Measurements from ENCODE around the gene RNF157. TPM values are rescaled to one million over a fixed set of nuclear protein-coding genes. Genes with fewer than 3 reads are reported as not detected.

The RNF157 gene
- polyA plus RNA-seq, 2 of the 4 experiments (the other 2 are of a cell fraction): 7.2 to 8.5 TPM

- Histone ChIP-seq H3K4me1 (peaks cover 38% of the 10 kb centered on the region), H3K27ac (peak overlapping the region in 1 of 2 experiments; percentile 73; a peak in 1 of 6 replicates), H3K4me2 (peak overlapping the region; percentile 98), H3K4me3 (peak overlapping the region; percentile 47), H3K9me3 (no peaks in the 10 kb centered on the region)
- DNase-seq (ENCODE audit: low read depth in 1 of 2, low spot score in 1 of 2) (no peak), ATAC-seq (peak; percentile 10 to 37; a peak in 5 of 6 replicates), FAIRE-seq (no peak)
- TF ChIP-seq, protein P1, sequence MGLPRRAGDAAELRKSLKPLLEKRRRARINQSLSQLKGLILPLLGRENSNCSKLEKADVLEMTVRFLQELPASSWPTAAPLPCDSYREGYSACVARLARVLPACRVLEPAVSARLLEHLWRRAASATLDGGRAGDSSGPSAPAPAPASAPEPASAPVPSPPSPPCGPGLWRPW (IDR thresholded peaks at IDR 0.05): no peak
- TF ChIP-seq ESRRA (IDR thresholded peaks at IDR 0.05; ENCODE audit: borderline replicate concordance, low read length): no peak
- TF ChIP-seq RCOR1 (IDR thresholded peaks at IDR 0.05; ENCODE audit: low read depth, low read length): no peak
- 40% methylated on average over 24 of the region's 24 CpGs for WGBS (ENCODE audit: missing lambda C conversion rate)
- ChIA-PET POLR2A (interaction anchor here (0.7 kb wide), 1 partner anchor 236 kb away, joined by 3 read pairs; the partner anchor contains the start of gene MRPL38), CTCF (interaction anchor here (0.7 to 21.1 kb wide), 6 partner anchors 12 to 148 kb away, joined by 3 to 206 read pairs (median 6); no protein-coding TSS in a partner anchor)
Observed at GRCh38 chr17:76140661-76141211, 99.6 kb downstream of the RNF157 start.

GRCh38 chr17:76139801-76140660 lies 100.3 kb downstream of the RNF157 start:
- Histone ChIP-seq H3K27ac (peak overlapping the region in 1 of 2 experiments; percentile 84; a peak in 1 of 6 replicates), H3K4me3 (no peak overlapping the region), H3K4me1 (peaks cover 38% of the 10 kb centered on the region), H3K4me2 (no peak overlapping the region), H3K9me3 (no peaks in the 10 kb centered on the region)
- 86% methylated on average over 58 of the region's 78 CpGs for WGBS (ENCODE audit: missing lambda C conversion rate)
- TF ChIP-seq MAFK (IDR thresholded peaks at IDR 0.05; ENCODE audit: partially characterized antibody) (no peak), REST (IDR thresholded peaks at IDR 0.05) (no peak), NR3C1 (IDR thresholded peaks at IDR 0.05) (no peak), ZNF302 (CRISPR knock-in tag; IDR thresholded peaks at IDR 0.05) (no peak), HOXA7 (CRISPR knock-in tag; IDR thresholded peaks at IDR 0.05) (no peak), KDM1A (IDR thresholded peaks at IDR 0.05; ENCODE audit: low read depth) (no peak), FOSB (CRISPR knock-in tag; IDR thresholded peaks at IDR 0.05) (no peak), JUNB (IDR thresholded peaks at IDR 0.05) (no peak), ZSCAN20 (CRISPR knock-in tag; IDR thresholded peaks at IDR 0.05) (no peak), ESRRA (IDR thresholded peaks at IDR 0.05; ENCODE audit: borderline replicate concordance, low read length) (no peak), GATA3 (IDR thresholded peaks at IDR 0.05; ENCODE audit: borderline replicate concordance) (no peak), POLR2AphosphoS2 (conservative IDR thresholded peaks at IDR 0.05; ENCODE audit: low read length) (no peak), ZFP36 (IDR thresholded peaks at IDR 0.05; ENCODE audit: borderline replicate concordance, partially characterized antibody) (no peak), HEYL (CRISPR knock-in tag; IDR thresholded peaks at IDR 0.05) (no peak), CHD2 (IDR thresholded peaks at IDR 0.05; ENCODE audit: low read length, partially characterized antibody) (no peak), PHF8 (IDR thresholded peaks at IDR 0.05; ENCODE audit: borderline replicate concordance, low read depth) (no peak), CHD4 (IDR thresholded peaks at IDR 0.05; ENCODE audit: borderline replicate concordance) (no peak)
- TF ChIP-seq, protein P2, sequence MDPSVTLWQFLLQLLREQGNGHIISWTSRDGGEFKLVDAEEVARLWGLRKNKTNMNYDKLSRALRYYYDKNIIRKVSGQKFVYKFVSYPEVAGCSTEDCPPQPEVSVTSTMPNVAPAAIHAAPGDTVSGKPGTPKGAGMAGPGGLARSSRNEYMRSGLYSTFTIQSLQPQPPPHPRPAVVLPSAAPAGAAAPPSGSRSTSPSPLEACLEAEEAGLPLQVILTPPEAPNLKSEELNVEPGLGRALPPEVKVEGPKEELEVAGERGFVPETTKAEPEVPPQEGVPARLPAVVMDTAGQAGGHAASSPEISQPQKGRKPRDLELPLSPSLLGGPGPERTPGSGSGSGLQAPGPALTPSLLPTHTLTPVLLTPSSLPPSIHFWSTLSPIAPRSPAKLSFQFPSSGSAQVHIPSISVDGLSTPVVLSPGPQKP (IDR thresholded peaks at IDR 0.05; ENCODE audit: low read depth, low read length): no peak
- TF ChIP-seq, protein P3, sequence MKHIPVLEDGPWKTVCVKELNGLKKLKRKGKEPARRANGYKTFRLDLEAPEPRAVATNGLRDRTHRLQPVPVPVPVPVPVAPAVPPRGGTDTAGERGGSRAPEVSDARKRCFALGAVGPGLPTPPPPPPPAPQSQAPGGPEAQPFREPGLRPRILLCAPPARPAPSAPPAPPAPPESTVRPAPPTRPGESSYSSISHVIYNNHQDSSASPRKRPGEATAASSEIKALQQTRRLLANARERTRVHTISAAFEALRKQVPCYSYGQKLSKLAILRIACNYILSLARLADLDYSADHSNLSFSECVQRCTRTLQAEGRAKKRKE (CRISPR knock-in tag; IDR thresholded peaks at IDR 0.05; ENCODE audit: low read depth): no peak
- POLR2A ChIA-PET: no interaction called here
- DNase-seq (ENCODE audit: low read depth in 1 of 2, low spot score in 1 of 2) (no peak), ATAC-seq (no peak), FAIRE-seq (no peak)
- CTCF ChIA-PET: interaction anchor here (1.1 to 38.7 kb wide), 4 partner anchors 16 to 149 kb away, joined by 3 to 755 read pairs (median 114); no protein-coding TSS in a partner anchor
